ENCODE data around the gene KRTAP19-7. TPM values are rescaled to one million over a fixed set of nuclear protein-coding genes. Genes with fewer than 3 reads are reported as not detected.

Gene KRTAP19-7
- total and polyA plus RNA-seq, 2 donors (not counting 3 experiments of a cell fraction or from before 2014, with no cell fraction given): not detected

DNA sequence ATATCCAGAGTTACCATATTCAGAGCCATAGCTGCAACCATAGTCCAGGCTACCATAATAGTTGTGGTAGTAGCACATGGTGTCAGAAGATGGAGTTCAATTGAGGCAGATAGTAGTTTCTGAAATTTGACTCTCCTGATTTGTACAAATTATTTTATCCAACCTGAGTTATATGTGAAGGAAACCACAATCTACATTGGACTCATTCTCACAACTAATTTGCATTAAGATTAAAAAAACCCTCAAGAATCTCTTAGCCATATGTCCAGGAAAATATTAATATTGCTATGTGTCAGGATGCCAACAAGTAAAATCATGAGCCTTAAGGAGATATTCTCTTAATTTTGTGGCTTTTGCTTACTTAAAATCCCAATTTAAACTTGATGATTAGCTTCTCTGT is 29.2 kb upstream of the KRTAP19-7 start, which contains the start of gene KRTAP22-2:
TSS of gene KRTAP22-2 (minus strand) at position 101 of the 400 bp plus-strand sequence.
- FAIRE-seq: no peak
- CTCF ChIA-PET: no interaction called here
- BruUV-seq (replicated peaks): no TSS peak

More for the DNA sequence above, 29.2 kb upstream of the KRTAP19-7 start, which contains the start of gene KRTAP22-2:
- dilution Hi-C loops (cut with MboI; ENCODE audit: extremely low pct_ligation_motif_present, low sequenced_read_pairs): no loop called here
- Histone ChIP-seq H2AFZ (ENCODE audit: low read depth, low read length) (no peak within 1 kb of the TSS), H3K36me3 (ENCODE audit: control insufficient read depth in 2 of 2, extremely low read depth in 1 of 2, insufficient read depth in 2 of 2, low read length in 2 of 2) (no peaks in the 10 kb centered on the region), H3K4me3 (replicated peaks in 1 of 3; ENCODE audit: insufficient read depth in 1 of 3, low read depth in 1 of 3, low read length in 3 of 3) (no peak within 1 kb of the TSS), H3K9me1 (replicated peaks; ENCODE audit: control insufficient read depth, extremely low read depth, insufficient read depth, low read length) (no peaks in the 10 kb centered on the region), H3K79me2 (ENCODE audit: control insufficient read depth, insufficient read depth, low read length) (no peaks in the 10 kb centered on the region), H3K27me3 (ENCODE audit: control insufficient read depth in 2 of 2, insufficient read depth in 2 of 2, low read length in 2 of 2) (no peaks in the 10 kb centered on the region), H3K9ac (replicated peaks; ENCODE audit: extremely low read depth, insufficient read depth, low read length) (no peak within 1 kb of the TSS), H3K4me2 (ENCODE audit: insufficient read depth, low read length) (no peak within 1 kb of the TSS), H4K20me1 (replicated peaks; ENCODE audit: control insufficient read depth, extremely low read depth, insufficient read depth, low read length) (no peaks in the 10 kb centered on the region), H3K4me1 (ENCODE audit: control insufficient read depth, extremely low read depth, insufficient read depth, low read length) (no peaks in the 10 kb centered on the region), H3K9me3 (replicated peaks; ENCODE audit: control insufficient read depth, insufficient read depth, low read length) (peaks cover 6% of the 10 kb centered on the region), H3K27ac (ENCODE audit: insufficient read depth, low read depth, low read length) (no peak within 1 kb of the TSS)
- POLR2A ChIA-PET: no interaction called here
- DNase-seq (ENCODE audit: low read depth, low spot score): no peak
- intact Hi-C loops (cut with micrococcal nuclease): no loop called here
- TF ChIP-seq GATA2 (IDR thresholded peaks at IDR 0.05; ENCODE audit: insufficient read depth, insufficient read length, low read depth, low read length) (no peak), EZH2 (IDR thresholded peaks at IDR 0.05; ENCODE audit: borderline replicate concordance, low read depth, low read length, severe bottlenecking) (no peak), POLR2A (IDR thresholded peaks at IDR 0.05; ENCODE audit: low read depth, low read length) (no peak), JUN (IDR thresholded peaks at IDR 0.05; ENCODE audit: borderline replicate concordance, insufficient read depth, insufficient read length, low read depth) (no peak), FOS (IDR thresholded peaks at IDR 0.05; ENCODE audit: borderline replicate concordance, insufficient read depth, low read length) (no peak), MYC (IDR thresholded peaks at IDR 0.05; ENCODE audit: low read depth, low read length) (no peak), MAX (IDR thresholded peaks at IDR 0.05; ENCODE audit: insufficient read depth, insufficient read length) (no peak), POLR2AphosphoS5 (IDR thresholded peaks at IDR 0.05; ENCODE audit: insufficient read depth, low read depth, low read length) (no peak)
- TF ChIP-seq, protein P1, sequence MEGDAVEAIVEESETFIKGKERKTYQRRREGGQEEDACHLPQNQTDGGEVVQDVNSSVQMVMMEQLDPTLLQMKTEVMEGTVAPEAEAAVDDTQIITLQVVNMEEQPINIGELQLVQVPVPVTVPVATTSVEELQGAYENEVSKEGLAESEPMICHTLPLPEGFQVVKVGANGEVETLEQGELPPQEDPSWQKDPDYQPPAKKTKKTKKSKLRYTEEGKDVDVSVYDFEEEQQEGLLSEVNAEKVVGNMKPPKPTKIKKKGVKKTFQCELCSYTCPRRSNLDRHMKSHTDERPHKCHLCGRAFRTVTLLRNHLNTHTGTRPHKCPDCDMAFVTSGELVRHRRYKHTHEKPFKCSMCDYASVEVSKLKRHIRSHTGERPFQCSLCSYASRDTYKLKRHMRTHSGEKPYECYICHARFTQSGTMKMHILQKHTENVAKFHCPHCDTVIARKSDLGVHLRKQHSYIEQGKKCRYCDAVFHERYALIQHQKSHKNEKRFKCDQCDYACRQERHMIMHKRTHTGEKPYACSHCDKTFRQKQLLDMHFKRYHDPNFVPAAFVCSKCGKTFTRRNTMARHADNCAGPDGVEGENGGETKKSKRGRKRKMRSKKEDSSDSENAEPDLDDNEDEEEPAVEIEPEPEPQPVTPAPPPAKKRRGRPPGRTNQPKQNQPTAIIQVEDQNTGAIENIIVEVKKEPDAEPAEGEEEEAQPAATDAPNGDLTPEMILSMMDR (IDR thresholded peaks at IDR 0.05; ENCODE audit: extremely low read depth in 1 of 2, insufficient read depth in 1 of 2, low read depth in 1 of 2, low read length in 2 of 2): no peak
